CD4-positive, CD25-positive, alpha-beta regulatory T cell (primary cell): Measurements from ENCODE around the gene PLD5. TPM values are rescaled to one million over a fixed set of nuclear protein-coding genes. Genes with fewer than 3 reads are reported as not detected.

Experiments
- ATAC-seq, 2 donors: fragments of 150-1000 bp; cut with Tn5 transposase; one replicate each; pipeline ENCODE4 v1.10.0; 2021; ENCODE audit warnings: low read depth in 2 of 2, moderate number of reproducible peaks in 2 of 2, moderate library complexity in 1 of 2
- DNase-seq, 3 donors: peaks; one replicate each; pipeline versions ENCODE4 v3.0.0 to v3.0.0-alpha.2; 2012 to 2022; ENCODE audit warnings: mixed read lengths in 1 of 3
- H3K27ac ChIP-seq: one replicate; pipeline ENCODE4 v1.7.0; 2013; ENCODE audit warnings: mild to moderate bottlenecking, low read length; ENCODE audit not compliant: insufficient read depth, poor library complexity, severe bottlenecking
- H3K27me3 ChIP-seq: one replicate; pipeline ENCODE4 v1.7.0; 2013; ENCODE audit warnings: low read length; ENCODE audit not compliant: control insufficient read depth, insufficient read depth
- H3K36me3 ChIP-seq: one replicate; pipeline ENCODE4 v1.7.0; 2013; ENCODE audit warnings: mild to moderate bottlenecking, low read length, moderate library complexity; ENCODE audit not compliant: control insufficient read depth, insufficient read depth
- H3K4me1 ChIP-seq: 2 replicates; pipeline ENCODE4 v1.7.0; 2013; ENCODE audit warnings: mild to moderate bottlenecking, low read length; ENCODE audit not compliant: insufficient read depth, control insufficient read depth, poor library complexity, severe bottlenecking
- H3K4me3 ChIP-seq: one replicate; pipeline ENCODE4 v1.7.0; 2013; ENCODE audit warnings: low read depth, mild to moderate bottlenecking, low read length, moderate library complexity
- H3K9me3 ChIP-seq, 2 experiments: 1 replicate in 1 of 2; 2 replicates in 1 of 2; pipeline ENCODE4 v1.7.0; 2013; ENCODE audit warnings: low read length in 2 of 2, mild to moderate bottlenecking in 1 of 2, moderate library complexity in 1 of 2; ENCODE audit not compliant: control insufficient read depth in 2 of 2
- H3K27ac Mint-ChIP-seq, 3 donors: one replicate each; pipeline ENCODE4 v1.8.0; 2020 to 2022; ENCODE audit warnings: mild to moderate bottlenecking in 3 of 3, mixed read lengths in 3 of 3, moderate library complexity in 2 of 3
- H3K27me3 Mint-ChIP-seq: one replicate; pipeline ENCODE4 v1.8.0; 2022; ENCODE audit warnings: mild to moderate bottlenecking, mixed read lengths
- H3K36me3 Mint-ChIP-seq: one replicate; pipeline ENCODE4 v1.8.0; 2020; ENCODE audit warnings: mixed read lengths
- H3K4me1 Mint-ChIP-seq, 4 donors: one replicate each; pipeline ENCODE4 v1.8.0; 2020 to 2022; ENCODE audit warnings: mixed read lengths in 4 of 4, mild to moderate bottlenecking in 1 of 4
- H3K4me3 Mint-ChIP-seq, 4 donors: one replicate each; pipeline ENCODE4 v1.8.0; 2020 to 2022; ENCODE audit warnings: mild to moderate bottlenecking in 4 of 4, mixed read lengths in 4 of 4, moderate library complexity in 3 of 4
- H3K9me3 Mint-ChIP-seq, 7 donors: one replicate each; pipeline ENCODE4 v1.8.0; 2020 to 2022; ENCODE audit warnings: mixed read lengths in 7 of 7, mild to moderate bottlenecking in 3 of 7, moderate library complexity in 2 of 7
- polyA plus RNA-seq, 4 donors: library from polyadenylated mRNA; unstranded; fragments of 300-500 nt; fragmentation: Illumina TruSeq; gene quantifications; one replicate each; pipeline ENCODE4 v1.2.3, GENCODE V29; 2021
- total RNA-seq: library from RNA; stranded (reverse); gene quantifications from one replicate; pipeline ENCODE4 v1.2.3, GENCODE V29; 2022

Gene PLD5
- total and polyA plus RNA-seq, 5 donors from 2014 or later, result not detected

DNA sequence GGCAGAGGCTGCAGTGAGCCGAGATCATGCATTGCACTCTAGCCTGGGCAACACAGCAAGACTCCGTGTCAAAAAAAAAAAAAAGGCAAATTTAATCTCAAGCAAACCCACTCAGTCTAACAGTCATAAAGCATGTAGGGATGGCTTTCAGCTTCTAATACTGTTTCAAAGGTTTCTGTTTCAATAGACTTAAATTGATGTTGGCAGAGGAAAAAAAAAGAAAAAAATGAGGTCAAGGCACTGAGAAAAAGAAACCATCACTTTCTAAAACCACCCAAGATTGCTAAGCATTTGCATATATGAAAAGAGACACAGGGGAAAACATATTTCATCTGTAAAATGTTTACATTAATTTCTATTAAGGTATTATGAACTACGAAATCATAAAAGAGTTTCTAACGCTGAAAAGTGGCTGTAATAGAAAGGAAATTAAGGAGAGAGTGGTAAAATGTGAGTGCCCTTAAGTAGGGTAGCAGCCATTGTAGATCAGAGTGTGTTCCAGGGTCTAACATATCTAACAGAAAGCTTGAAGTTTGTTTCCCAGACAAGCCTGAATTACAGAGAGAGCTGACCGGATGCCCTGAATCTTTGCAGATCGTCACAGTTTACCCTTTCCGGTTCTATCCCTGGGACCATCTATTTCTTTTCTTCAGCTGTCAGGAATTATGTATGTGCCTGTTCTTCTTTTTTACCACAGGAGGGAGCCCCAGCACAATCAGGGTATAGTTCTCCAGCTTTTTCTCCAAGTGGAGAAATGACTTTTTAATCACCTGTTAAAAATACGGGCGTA is 70.0 kb downstream of the PLD5 start:
- no peak overlapping the region for H3K27ac Mint-ChIP-seq
- no peaks in the 10 kb centered on the region for H3K9me3 Mint-ChIP-seq
- Histone ChIP-seq H3K27me3 (no peaks in the 10 kb centered on the region), H3K36me3 (no peaks in the 10 kb centered on the region), H3K4me3 (no peak overlapping the region), H3K9me3 (no peaks in the 10 kb centered on the region), H3K4me1 (no peaks in the 10 kb centered on the region), H3K27ac (no peak overlapping the region)
- no peaks in the 10 kb centered on the region for H3K4me1 Mint-ChIP-seq
- H3K36me3 Mint-ChIP-seq, result no peaks in the 10 kb centered on the region
- DNase-seq (peak in 1 of 3 donors; percentile 4), ATAC-seq (no peak)
- no peak overlapping the region for H3K4me3 Mint-ChIP-seq
- H3K27me3 Mint-ChIP-seq, result no peaks in the 10 kb centered on the region

DNA sequence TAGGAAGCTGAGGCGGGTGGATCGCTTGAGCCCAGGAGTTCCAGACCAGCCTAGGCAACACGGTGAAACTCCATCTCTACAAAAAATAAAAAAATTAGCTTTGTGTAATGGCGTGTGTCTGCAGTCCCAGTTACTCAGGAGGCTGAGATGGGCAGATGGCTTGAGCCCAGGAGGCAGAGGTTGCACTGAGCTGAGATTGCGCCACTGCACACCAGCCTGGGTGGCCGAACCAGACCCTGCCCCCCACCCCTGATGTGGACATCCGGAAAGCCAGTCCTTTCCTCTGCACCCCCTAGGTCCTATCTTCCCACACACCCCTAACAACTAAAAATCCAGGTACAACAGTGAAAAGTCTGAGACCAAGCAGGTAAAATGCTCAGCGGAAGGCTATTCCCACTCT is 71.9 kb downstream of the PLD5 start:
- no peaks in the 10 kb centered on the region for H3K4me1 Mint-ChIP-seq
- H3K4me3 Mint-ChIP-seq, result no peak overlapping the region
- no peaks in the 10 kb centered on the region for H3K27me3 Mint-ChIP-seq
- Histone ChIP-seq H3K36me3 (no peaks in the 10 kb centered on the region), H3K27me3 (no peaks in the 10 kb centered on the region), H3K27ac (no peak overlapping the region), H3K4me1 (no peaks in the 10 kb centered on the region), H3K4me3 (no peak overlapping the region), H3K9me3 (no peaks in the 10 kb centered on the region)
- no peak overlapping the region for H3K27ac Mint-ChIP-seq
- no peaks in the 10 kb centered on the region for H3K36me3 Mint-ChIP-seq
- H3K9me3 Mint-ChIP-seq, result no peaks in the 10 kb centered on the region
- DNase-seq (no peak), ATAC-seq (no peak)

DNA sequence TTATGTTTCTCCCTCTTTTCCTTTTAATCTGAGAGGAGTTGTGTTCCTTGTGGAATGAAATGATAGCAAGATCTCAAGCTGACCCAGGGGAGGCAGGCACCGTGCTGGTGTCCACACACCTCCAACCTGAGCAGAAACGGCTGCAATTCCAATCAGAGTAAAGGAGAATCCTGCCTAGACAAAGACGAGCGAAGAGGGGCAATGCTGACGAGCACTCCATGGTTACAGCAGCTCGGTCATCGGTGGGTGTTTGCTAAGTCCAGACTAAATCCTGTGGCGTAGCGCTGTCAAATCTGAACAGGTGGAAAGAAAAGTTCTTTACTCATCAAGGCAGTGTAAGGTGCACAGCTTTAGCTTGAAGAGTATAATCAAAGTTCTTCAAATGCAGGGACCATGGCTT is 74.8 kb downstream of the PLD5 start:
- Mint-ChIP-seq H3K27ac (no peak overlapping the region), H3K27me3 (no peaks in the 10 kb centered on the region), H3K9me3 (peaks cover 0 to 1% (median 0%) of the 10 kb centered on the region in 7 donors), H3K4me3 (no peak overlapping the region), H3K4me1 (no peaks in the 10 kb centered on the region), H3K36me3 (no peaks in the 10 kb centered on the region)
- Histone ChIP-seq H3K4me1 (no peaks in the 10 kb centered on the region), H3K4me3 (no peak overlapping the region), H3K9me3 (no peaks in the 10 kb centered on the region), H3K36me3 (no peaks in the 10 kb centered on the region), H3K27ac (no peak overlapping the region), H3K27me3 (no peaks in the 10 kb centered on the region)
- no peak for DNase-seq
- no peak for ATAC-seq

GRCh38 chr1:242448910-242449645 is 75.4 kb downstream of the PLD5 start:
- DNase-seq, result no peak
- Mint-ChIP-seq H3K4me3 (no peak overlapping the region), H3K27ac (no peak overlapping the region), H3K36me3 (no peaks in the 10 kb centered on the region), H3K4me1 (no peaks in the 10 kb centered on the region), H3K27me3 (no peaks in the 10 kb centered on the region), H3K9me3 (peaks cover 0 to 1% (median 0%) of the 10 kb centered on the region in 7 donors)
- no peak overlapping the region for H3K27ac ChIP-seq
- no peak for ATAC-seq
- no peaks in the 10 kb centered on the region for H3K36me3 ChIP-seq
- no peak overlapping the region for H3K4me3 ChIP-seq
- no peaks in the 10 kb centered on the region for H3K27me3 ChIP-seq
- H3K9me3 ChIP-seq, result no peaks in the 10 kb centered on the region
- H3K4me1 ChIP-seq, result no peaks in the 10 kb centered on the region

DNA sequence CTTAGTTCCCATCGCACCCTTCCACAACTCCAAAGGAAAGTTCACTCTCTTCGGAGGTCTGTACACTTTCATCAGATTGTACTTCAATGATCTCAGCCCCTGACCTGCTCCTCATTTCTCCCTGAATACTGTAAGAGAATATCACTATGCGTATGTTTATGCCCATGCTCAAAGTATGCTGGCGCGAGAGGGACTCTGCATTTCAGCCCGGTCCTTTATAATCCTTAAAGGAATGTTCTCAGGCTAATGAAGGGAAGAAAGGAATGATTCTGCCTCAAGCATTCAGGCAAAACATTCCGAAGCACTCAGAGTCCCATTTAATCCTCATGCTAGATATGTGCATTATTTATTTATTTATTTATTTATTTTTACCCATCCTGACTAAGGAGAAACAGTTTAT is 76.8 kb downstream of the PLD5 start:
- Mint-ChIP-seq H3K36me3 (no peaks in the 10 kb centered on the region), H3K4me1 (no peaks in the 10 kb centered on the region), H3K27ac (peak overlapping the region in 1 of 3 donors; percentile 9), H3K27me3 (no peaks in the 10 kb centered on the region), H3K4me3 (no peak overlapping the region), H3K9me3 (peaks cover 0 to 2% (median 0%) of the 10 kb centered on the region in 7 donors)
- no peaks in the 10 kb centered on the region for H3K9me3 ChIP-seq
- ATAC-seq, result no peak
- no peak overlapping the region for H3K4me3 ChIP-seq
- H3K36me3 ChIP-seq, result no peaks in the 10 kb centered on the region
- no peaks in the 10 kb centered on the region for H3K27me3 ChIP-seq
- no peak for DNase-seq
- H3K27ac ChIP-seq, result no peak overlapping the region
- H3K4me1 ChIP-seq, result no peaks in the 10 kb centered on the region

DNA sequence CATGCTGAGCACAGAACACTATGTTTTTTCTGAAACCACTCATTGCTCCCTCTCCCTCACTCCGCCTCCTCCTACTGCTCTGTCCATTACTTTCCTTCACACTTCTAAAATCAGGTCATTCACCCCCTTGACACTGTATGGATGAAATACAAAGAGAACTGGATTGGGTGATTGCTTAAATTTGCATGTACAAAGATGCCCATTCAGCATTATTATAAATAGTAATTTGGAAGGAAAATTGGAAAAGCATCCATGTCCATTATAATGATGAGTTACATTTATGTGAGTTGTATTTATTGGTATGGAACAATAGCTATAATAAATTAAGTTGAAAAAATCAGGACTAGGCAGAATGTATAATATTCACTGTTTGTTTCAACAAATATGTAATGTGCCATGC is 83.7 kb downstream of the PLD5 start:
- Mint-ChIP-seq H3K9me3 (peaks cover 0 to 2% (median 0%) of the 10 kb centered on the region in 7 donors), H3K36me3 (no peaks in the 10 kb centered on the region), H3K27ac (no peak overlapping the region), H3K27me3 (no peaks in the 10 kb centered on the region), H3K4me3 (no peak overlapping the region), H3K4me1 (no peaks in the 10 kb centered on the region)
- Histone ChIP-seq H3K4me1 (no peaks in the 10 kb centered on the region), H3K27ac (no peak overlapping the region), H3K4me3 (no peak overlapping the region), H3K9me3 (no peaks in the 10 kb centered on the region), H3K27me3 (no peaks in the 10 kb centered on the region), H3K36me3 (no peaks in the 10 kb centered on the region)
- DNase-seq (no peak), ATAC-seq (no peak)

DNA sequence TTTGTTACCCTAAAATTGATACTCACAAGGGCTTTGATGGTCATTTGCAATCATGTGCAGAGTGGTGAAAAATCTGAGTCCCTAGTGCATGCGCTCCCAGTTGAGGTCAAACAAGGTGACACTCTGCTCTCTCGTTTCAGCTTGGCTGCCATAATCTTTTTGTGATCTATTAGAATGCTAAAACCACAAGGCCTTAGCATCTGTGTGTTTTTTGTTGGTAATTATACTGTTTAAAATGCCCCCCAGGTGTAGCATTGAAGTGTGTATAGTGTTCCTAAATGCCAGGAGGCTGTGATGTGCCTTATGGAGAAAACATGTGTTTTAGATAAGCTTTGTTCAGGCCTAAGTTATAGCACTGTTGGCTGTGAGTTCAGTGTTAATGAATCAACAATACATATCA is 89.3 kb downstream of the PLD5 start:
- no peak overlapping the region for H3K4me3 ChIP-seq
- H3K27ac ChIP-seq, result no peak overlapping the region
- Mint-ChIP-seq H3K27ac (peak overlapping the region in 1 of 3 donors; percentile 34), H3K36me3 (no peaks in the 10 kb centered on the region), H3K9me3 (peaks cover 0 to 2% (median 0%) of the 10 kb centered on the region in 7 donors), H3K4me3 (no peak overlapping the region), H3K27me3 (peaks cover 6% of the 10 kb centered on the region), H3K4me1 (no peaks in the 10 kb centered on the region)
- no peaks in the 10 kb centered on the region for H3K4me1 ChIP-seq
- H3K9me3 ChIP-seq, result no peaks in the 10 kb centered on the region
- DNase-seq (no peak), ATAC-seq (no peak)
- no peaks in the 10 kb centered on the region for H3K36me3 ChIP-seq
- H3K27me3 ChIP-seq, result no peaks in the 10 kb centered on the region
